ENCODE data around the gene PFDN5.
"Not testable (repeated sequence)": the region's sequence is repeated elsewhere in the genome, so short reads cannot be mapped to it uniquely, and the experiment has no call there.

The PFDN5 gene

GRCh38 chr12:53330671-53331070 is 35.3 kb downstream of the PFDN5 start:
- DNase-seq: no peak

GRCh38 chr12:53332339-53332738 is 37.0 kb downstream of the PFDN5 start:
- not testable (repeated sequence) for DNase-seq

- no peak for DNase-seq
Observed at GRCh38 chr12:53332744-53333143, 37.4 kb downstream of the PFDN5 start.

- DNase-seq: no peak
Observed at GRCh38 chr12:53333289-53333688, 37.9 kb downstream of the PFDN5 start.

- DNase-seq: no peak
Observed at GRCh38 chr12:53333845-53334244, 38.5 kb downstream of the PFDN5 start.

- DNase-seq: no peak
Observed at GRCh38 chr12:53334822-53335221, 39.5 kb downstream of the PFDN5 start.

GRCh38 chr12:53336181-53336681 is 40.9 kb downstream of the PFDN5 start, which contains the start of gene SP7:
Gene SP7 (minus strand): TSS chr12:53336354. CDS start chr12:53335646, 708 bp downstream.
- no peak for DNase-seq

GRCh38 chr12:53338017-53338416 is 42.7 kb downstream of the PFDN5 start:
- no peak for DNase-seq

GRCh38 chr12:53338916-53339315 is 43.6 kb downstream of the PFDN5 start:
- no peak for DNase-seq

GRCh38 chr12:53340398-53340797 is 45.1 kb downstream of the PFDN5 start:
- DNase-seq: no peak

GRCh38 chr12:53343449-53343848 is 48.1 kb downstream of the PFDN5 start:
- DNase-seq: no peak

GRCh38 chr12:53343969-53344368 is 48.6 kb downstream of the PFDN5 start:
- DNase-seq: no peak

- DNase-seq: no peak
Observed at GRCh38 chr12:53344487-53344823, 49.1 kb downstream of the PFDN5 start.

- peak; percentile 84 for DNase-seq
Observed at GRCh38 chr12:53344824-53345485, 49.6 kb downstream of the PFDN5 start.

- no peak for DNase-seq
Observed at GRCh38 chr12:53345486-53346188, 50.3 kb downstream of the PFDN5 start.

- no peak for DNase-seq
Observed at GRCh38 chr12:53346491-53346890, 51.1 kb downstream of the PFDN5 start.

- DNase-seq: no peak
Observed at GRCh38 chr12:53347905-53348304, 52.6 kb downstream of the PFDN5 start.
